Uterus (tissue), 2 donors: Measurements from ENCODE around the gene KHDRBS2.

Experiments
- POLR2A ChIP-seq, 2 donors: fragments of 450-650 bp; IDR thresholded peaks; one replicate each; pipeline ENCODE4 v1.6.1; 2016; ENCODE audit warnings: antibody characterized with exemption in 2 of 2, mild to moderate bottlenecking in 1 of 2, moderate library complexity in 1 of 2
- TF ChIP-seq, protein P1 (sequence below), 4 experiments: fragments of 200-600 bp in 2 of 4; fragments of 450-650 bp in 2 of 4; sonication (generic) in 2 of 4; IDR thresholded peaks; one replicate each; pipeline ENCODE4 v1.5.1; 2016 to 2019; ENCODE audit warnings: antibody characterized with exemption in 4 of 4, mild to moderate bottlenecking in 2 of 4, moderate library complexity in 1 of 4

GRCh38 chr6:62039605-62040004 lies 246.4 kb downstream of the KHDRBS2 start:
- TF ChIP-seq, protein P1, sequence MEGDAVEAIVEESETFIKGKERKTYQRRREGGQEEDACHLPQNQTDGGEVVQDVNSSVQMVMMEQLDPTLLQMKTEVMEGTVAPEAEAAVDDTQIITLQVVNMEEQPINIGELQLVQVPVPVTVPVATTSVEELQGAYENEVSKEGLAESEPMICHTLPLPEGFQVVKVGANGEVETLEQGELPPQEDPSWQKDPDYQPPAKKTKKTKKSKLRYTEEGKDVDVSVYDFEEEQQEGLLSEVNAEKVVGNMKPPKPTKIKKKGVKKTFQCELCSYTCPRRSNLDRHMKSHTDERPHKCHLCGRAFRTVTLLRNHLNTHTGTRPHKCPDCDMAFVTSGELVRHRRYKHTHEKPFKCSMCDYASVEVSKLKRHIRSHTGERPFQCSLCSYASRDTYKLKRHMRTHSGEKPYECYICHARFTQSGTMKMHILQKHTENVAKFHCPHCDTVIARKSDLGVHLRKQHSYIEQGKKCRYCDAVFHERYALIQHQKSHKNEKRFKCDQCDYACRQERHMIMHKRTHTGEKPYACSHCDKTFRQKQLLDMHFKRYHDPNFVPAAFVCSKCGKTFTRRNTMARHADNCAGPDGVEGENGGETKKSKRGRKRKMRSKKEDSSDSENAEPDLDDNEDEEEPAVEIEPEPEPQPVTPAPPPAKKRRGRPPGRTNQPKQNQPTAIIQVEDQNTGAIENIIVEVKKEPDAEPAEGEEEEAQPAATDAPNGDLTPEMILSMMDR (IDR thresholded peaks at IDR 0.05): no peak
- no peak for TF ChIP-seq POLR2A (IDR thresholded peaks at IDR 0.05)
